K562 (cell line): ENCODE data around the gene NCOA1. TPM values are rescaled to one million over a fixed set of nuclear protein-coding genes. Genes with fewer than 3 reads are reported as not detected.

Source experiments
- AFF4 ChIP-seq: sonication (generic); formaldehyde crosslinking; IDR thresholded peaks from 2 replicates; pipeline ENCODE4 v1.8.0; 2023; ENCODE audit warnings: mild to moderate bottlenecking, missing genetic modification reagents
- ARID3A ChIP-seq: IDR thresholded peaks from 2 replicates; pipeline ENCODE4 v1.6.1; 2012; ENCODE audit warnings: low read depth, low read length, improper control_type of control experiment, borderline replicate concordance
- DACH1 ChIP-seq: fragments of 450-650 bp; IDR thresholded peaks from 2 replicates; pipeline ENCODE4 v1.6.1; 2018; ENCODE audit not compliant: partially characterized antibody
- GTF2A2 ChIP-seq: IDR thresholded peaks from 2 replicates; pipeline ENCODE4 v1.6.1; 2016; ENCODE audit warnings: mild to moderate bottlenecking, missing genetic modification characterization, missing compliant biosample characterization
- NUFIP1 ChIP-seq: fragments of 450-650 bp; IDR thresholded peaks from 2 replicates; pipeline ENCODE4 v1.6.1; 2018; ENCODE audit not compliant: partially characterized antibody
- PHF8 ChIP-seq: fragments of 200-600 bp; sonication (generic); IDR thresholded peaks from 2 replicates; pipeline ENCODE4 v1.6.1; 2012; ENCODE audit warnings: mixed run types, mild to moderate bottlenecking, inconsistent platforms, low read length, moderate library complexity, borderline replicate concordance
- PML ChIP-seq: IDR thresholded peaks from 2 replicates; pipeline ENCODE4 v1.6.1; 2012; ENCODE audit warnings: low read length, inconsistent platforms
- STAG1 ChIP-seq: sonication (generic); formaldehyde crosslinking; IDR thresholded peaks from 2 replicates; pipeline ENCODE4 v1.5.0; 2020; ENCODE audit warnings: missing genetic modification reagents, borderline replicate concordance
- TAL1 ChIP-seq: fragments of 450-650 bp; IDR thresholded peaks from 2 replicates; pipeline ENCODE4 v1.6.1; 2016; ENCODE audit warnings: mild to moderate bottlenecking
- ZBTB9 ChIP-seq: fragments of 450-650 bp; formaldehyde crosslinking; IDR thresholded peaks from 2 replicates; pipeline ENCODE4 v1.4.0; 2020; ENCODE audit warnings: mild to moderate bottlenecking, moderate library complexity
- ZNF41 ChIP-seq: fragments of 250-450 bp; sonication (Bioruptor Pico); conservative IDR thresholded peaks from 2 replicates; pipeline ENCODE4 v1.4.0; 2020; ENCODE audit warnings: mild to moderate bottlenecking
- polyA plus RNA-seq, 8 experiments: library from polyadenylated mRNA; depleted of rRNA in 4 of 8; stranded (reverse) in 5 of 8; unstranded in 3 of 8; fragments of >200 nt; fragmentation: Nextera tagmentation in 2 of 8; fragmentation: Illumina TruSeq in 1 of 8; extraction: Ambion mirVana in 2 of 8; extraction: Trizol in 1 of 8; gene quantifications; 2 replicates each; pipeline versions ENCODE4 v1.2.1 to v1.2.3, GENCODE V29; 2011 to 2014; ENCODE audit warnings: inconsistent platforms in 1 of 8, missing spikeins in 1 of 8
- total RNA-seq, 7 experiments: library from RNA; depleted of rRNA in 6 of 7; stranded (reverse); fragments of >200 nt in 6 of 7; fragmentation: Illumina TruSeq in 2 of 7; extraction: Trizol in 2 of 7; gene quantifications; 2 replicates each; pipeline versions ENCODE4 v1.2.1 to v1.2.3, GENCODE V29; 2011 to 2021; ENCODE audit warnings: low replicate concordance in 1 of 7
- TF ChIP-seq, protein P1 (sequence below): fragments of 250-450 bp; sonication (Bioruptor Pico); IDR thresholded peaks from 2 replicates; pipeline ENCODE4 v1.5.0; 2021; ENCODE audit warnings: mild to moderate bottlenecking, borderline replicate concordance
- TF ChIP-seq, protein P2 (sequence below): fragments of 250-450 bp; sonication (Bioruptor Pico); IDR thresholded peaks from 2 replicates; pipeline ENCODE4 v1.6.1; 2021; ENCODE audit warnings: mild to moderate bottlenecking
- TF ChIP-seq, protein P3 (sequence below): sonication (generic); formaldehyde crosslinking; IDR thresholded peaks from 2 replicates; pipeline ENCODE4 v1.8.1; 2023; ENCODE audit warnings: mild to moderate bottlenecking, missing genetic modification reagents
- TF ChIP-seq, protein P4 (sequence below): fragments of 450-650 bp; formaldehyde crosslinking; IDR thresholded peaks from 2 replicates; pipeline ENCODE4 v1.4.0; 2022; ENCODE audit warnings: missing genetic modification characterization

The NCOA1 gene
- total and polyA plus RNA-seq, 9 of the 15 experiments (the other 6 are each of a cell fraction or from before 2014, with no cell fraction given) = 4.9 to 25.7 (median 17.0) TPM

- no peak for TF ChIP-seq AFF4 (CRISPR knock-in tag)
- TF ChIP-seq PML = no peak
- no peak for TF ChIP-seq PHF8
- TF ChIP-seq, protein P1, sequence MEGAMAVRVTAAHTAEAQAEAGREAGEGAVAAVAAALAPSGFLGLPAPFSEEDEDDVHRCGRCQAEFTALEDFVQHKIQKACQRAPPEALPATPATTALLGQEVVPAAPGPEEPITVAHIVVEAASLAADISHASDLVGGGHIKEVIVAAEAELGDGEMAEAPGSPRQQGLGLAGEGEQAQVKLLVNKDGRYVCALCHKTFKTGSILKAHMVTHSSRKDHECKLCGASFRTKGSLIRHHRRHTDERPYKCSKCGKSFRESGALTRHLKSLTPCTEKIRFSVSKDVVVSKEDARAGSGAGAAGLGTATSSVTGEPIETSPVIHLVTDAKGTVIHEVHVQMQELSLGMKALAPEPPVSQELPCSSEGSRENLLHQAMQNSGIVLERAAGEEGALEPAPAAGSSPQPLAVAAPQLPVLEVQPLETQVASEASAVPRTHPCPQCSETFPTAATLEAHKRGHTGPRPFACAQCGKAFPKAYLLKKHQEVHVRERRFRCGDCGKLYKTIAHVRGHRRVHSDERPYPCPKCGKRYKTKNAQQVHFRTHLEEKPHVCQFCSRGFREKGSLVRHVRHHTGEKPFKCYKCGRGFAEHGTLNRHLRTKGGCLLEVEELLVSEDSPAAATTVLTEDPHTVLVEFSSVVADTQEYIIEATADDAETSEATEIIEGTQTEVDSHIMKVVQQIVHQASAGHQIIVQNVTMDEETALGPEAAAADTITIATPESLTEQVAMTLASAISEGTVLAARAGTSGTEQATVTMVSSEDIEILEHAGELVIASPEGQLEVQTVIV (CRISPR knock-in tag) = no peak
- no peak for TF ChIP-seq ARID3A
- TF ChIP-seq NUFIP1 = peak; percentile 3
- TF ChIP-seq, protein P2, sequence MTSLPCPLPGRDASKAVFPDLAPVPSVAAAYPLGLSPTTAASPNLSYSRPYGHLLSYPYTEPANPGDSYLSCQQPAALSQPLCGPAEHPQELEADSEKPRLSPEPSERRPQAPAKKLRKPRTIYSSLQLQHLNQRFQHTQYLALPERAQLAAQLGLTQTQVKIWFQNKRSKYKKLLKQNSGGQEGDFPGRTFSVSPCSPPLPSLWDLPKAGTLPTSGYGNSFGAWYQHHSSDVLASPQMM (CRISPR knock-in tag) = no peak
- no peak for TF ChIP-seq ZBTB9 (CRISPR knock-in tag)
- no peak for TF ChIP-seq GTF2A2 (tag)
- TF ChIP-seq TAL1 = no peak
- no peak for TF ChIP-seq STAG1 (CRISPR knock-in tag)
- TF ChIP-seq, protein P3, sequence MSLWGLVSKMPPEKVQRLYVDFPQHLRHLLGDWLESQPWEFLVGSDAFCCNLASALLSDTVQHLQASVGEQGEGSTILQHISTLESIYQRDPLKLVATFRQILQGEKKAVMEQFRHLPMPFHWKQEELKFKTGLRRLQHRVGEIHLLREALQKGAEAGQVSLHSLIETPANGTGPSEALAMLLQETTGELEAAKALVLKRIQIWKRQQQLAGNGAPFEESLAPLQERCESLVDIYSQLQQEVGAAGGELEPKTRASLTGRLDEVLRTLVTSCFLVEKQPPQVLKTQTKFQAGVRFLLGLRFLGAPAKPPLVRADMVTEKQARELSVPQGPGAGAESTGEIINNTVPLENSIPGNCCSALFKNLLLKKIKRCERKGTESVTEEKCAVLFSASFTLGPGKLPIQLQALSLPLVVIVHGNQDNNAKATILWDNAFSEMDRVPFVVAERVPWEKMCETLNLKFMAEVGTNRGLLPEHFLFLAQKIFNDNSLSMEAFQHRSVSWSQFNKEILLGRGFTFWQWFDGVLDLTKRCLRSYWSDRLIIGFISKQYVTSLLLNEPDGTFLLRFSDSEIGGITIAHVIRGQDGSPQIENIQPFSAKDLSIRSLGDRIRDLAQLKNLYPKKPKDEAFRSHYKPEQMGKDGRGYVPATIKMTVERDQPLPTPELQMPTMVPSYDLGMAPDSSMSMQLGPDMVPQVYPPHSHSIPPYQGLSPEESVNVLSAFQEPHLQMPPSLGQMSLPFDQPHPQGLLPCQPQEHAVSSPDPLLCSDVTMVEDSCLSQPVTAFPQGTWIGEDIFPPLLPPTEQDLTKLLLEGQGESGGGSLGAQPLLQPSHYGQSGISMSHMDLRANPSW (CRISPR knock-in tag) = no peak
- TF ChIP-seq DACH1 = no peak
- no peak for TF ChIP-seq ZNF41 (CRISPR knock-in tag)
- TF ChIP-seq, protein P4, sequence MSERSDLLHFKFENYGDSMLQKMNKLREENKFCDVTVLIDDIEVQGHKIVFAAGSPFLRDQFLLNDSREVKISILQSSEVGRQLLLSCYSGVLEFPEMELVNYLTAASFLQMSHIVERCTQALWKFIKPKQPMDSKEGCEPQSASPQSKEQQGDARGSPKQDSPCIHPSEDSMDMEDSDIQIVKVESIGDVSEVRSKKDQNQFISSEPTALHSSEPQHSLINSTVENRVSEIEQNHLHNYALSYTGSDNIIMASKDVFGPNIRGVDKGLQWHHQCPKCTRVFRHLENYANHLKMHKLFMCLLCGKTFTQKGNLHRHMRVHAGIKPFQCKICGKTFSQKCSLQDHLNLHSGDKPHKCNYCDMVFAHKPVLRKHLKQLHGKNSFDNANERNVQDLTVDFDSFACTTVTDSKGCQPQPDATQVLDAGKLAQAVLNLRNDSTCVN (CRISPR knock-in tag) = no peak
Observed at GRCh38 chr2:24482972-24483300, 8.1 kb upstream of the NCOA1 start (continued).
